Neural crest cell (in vitro differentiated cells): ENCODE data around the gene RNF114. TPM values are rescaled to one million over a fixed set of nuclear protein-coding genes. Genes with fewer than 3 reads are reported as not detected.

ENCODE experiments used
- DNase-seq: peaks from one replicate; pipeline ENCODE4 v3.0.0; 2021; ENCODE audit warnings: low read depth, mixed read lengths, low spot score
- H3K27ac Mint-ChIP-seq: one replicate; pipeline ENCODE4 v1.8.0; 2021; ENCODE audit warnings: mild to moderate bottlenecking, mixed read lengths; ENCODE audit not compliant: unreplicated experiment
- H3K27me3 Mint-ChIP-seq: 2 replicates; pipeline ENCODE4 v1.8.0; 2021; ENCODE audit warnings: low read depth, mild to moderate bottlenecking, mixed read lengths
- H3K36me3 Mint-ChIP-seq: 2 replicates; pipeline ENCODE4 v1.8.0; 2021; ENCODE audit warnings: low read depth, mild to moderate bottlenecking, mixed read lengths
- H3K4me1 Mint-ChIP-seq: 2 replicates; pipeline ENCODE4 v1.8.0; 2021; ENCODE audit warnings: mixed read lengths
- H3K4me3 Mint-ChIP-seq: one replicate; pipeline ENCODE4 v1.8.0; 2021; ENCODE audit warnings: mild to moderate bottlenecking, mixed read lengths
- H3K9me3 Mint-ChIP-seq: 2 replicates; pipeline ENCODE4 v1.8.0; 2021; ENCODE audit warnings: mixed read lengths
- CTCF ChIP-seq: fragments of 200-600 bp; sonication (generic); conservative IDR thresholded peaks from 2 replicates; pipeline ENCODE4 v1.5.0; 2021; ENCODE audit warnings: antibody characterized with exemption, mild to moderate bottlenecking
- total RNA-seq: library from RNA; stranded (reverse); gene quantifications from 2 replicates; pipeline ENCODE4 v1.2.1, GENCODE V29; 2021

The RNF114 gene
- total RNA-seq, 1 donor from 2014 or later = 53.0 TPM

GRCh38 chr20:49985617-49986016, 49.4 kb downstream of the RNF114 start:
- H3K9me3 Mint-ChIP-seq = no peaks in the 10 kb centered on the region
- H3K27ac Mint-ChIP-seq = no peak overlapping the region
- H3K4me3 Mint-ChIP-seq = peak overlapping the region; percentile 93
- no peak for DNase-seq
- peaks cover 19% of the 10 kb centered on the region for H3K27me3 Mint-ChIP-seq
- H3K4me1 Mint-ChIP-seq = peaks cover 78% of the 10 kb centered on the region
- no peaks in the 10 kb centered on the region for H3K36me3 Mint-ChIP-seq
- TF ChIP-seq CTCF = no peak

DNA sequence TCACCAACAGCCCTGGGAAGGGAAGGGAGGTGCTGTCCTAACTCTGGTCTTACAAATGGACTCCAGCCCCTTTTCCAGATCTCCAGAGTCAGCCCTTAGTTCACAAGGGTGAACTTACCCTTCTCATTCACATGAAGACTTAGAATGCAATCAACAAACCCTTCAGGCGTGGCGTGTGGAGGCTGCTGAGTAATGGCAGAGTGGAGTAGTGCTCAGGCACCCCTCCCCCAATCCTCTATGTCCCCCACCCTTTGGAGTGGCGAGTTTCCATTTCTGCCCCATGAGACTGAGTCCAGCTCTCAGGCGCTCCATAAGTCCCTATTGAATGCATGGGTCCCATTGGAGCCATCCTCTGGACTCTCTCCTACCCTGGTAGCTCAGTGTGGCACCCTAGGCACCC, 49.9 kb downstream of the RNF114 start:
- no peak for TF ChIP-seq CTCF
- no peak for DNase-seq
- H3K27ac Mint-ChIP-seq = peak overlapping the region; percentile 35
- H3K4me3 Mint-ChIP-seq = peak overlapping the region; percentile 93
- H3K9me3 Mint-ChIP-seq = no peaks in the 10 kb centered on the region
- peaks cover 78% of the 10 kb centered on the region for H3K4me1 Mint-ChIP-seq
- no peaks in the 10 kb centered on the region for H3K36me3 Mint-ChIP-seq
- H3K27me3 Mint-ChIP-seq = peaks cover 15% of the 10 kb centered on the region

DNA sequence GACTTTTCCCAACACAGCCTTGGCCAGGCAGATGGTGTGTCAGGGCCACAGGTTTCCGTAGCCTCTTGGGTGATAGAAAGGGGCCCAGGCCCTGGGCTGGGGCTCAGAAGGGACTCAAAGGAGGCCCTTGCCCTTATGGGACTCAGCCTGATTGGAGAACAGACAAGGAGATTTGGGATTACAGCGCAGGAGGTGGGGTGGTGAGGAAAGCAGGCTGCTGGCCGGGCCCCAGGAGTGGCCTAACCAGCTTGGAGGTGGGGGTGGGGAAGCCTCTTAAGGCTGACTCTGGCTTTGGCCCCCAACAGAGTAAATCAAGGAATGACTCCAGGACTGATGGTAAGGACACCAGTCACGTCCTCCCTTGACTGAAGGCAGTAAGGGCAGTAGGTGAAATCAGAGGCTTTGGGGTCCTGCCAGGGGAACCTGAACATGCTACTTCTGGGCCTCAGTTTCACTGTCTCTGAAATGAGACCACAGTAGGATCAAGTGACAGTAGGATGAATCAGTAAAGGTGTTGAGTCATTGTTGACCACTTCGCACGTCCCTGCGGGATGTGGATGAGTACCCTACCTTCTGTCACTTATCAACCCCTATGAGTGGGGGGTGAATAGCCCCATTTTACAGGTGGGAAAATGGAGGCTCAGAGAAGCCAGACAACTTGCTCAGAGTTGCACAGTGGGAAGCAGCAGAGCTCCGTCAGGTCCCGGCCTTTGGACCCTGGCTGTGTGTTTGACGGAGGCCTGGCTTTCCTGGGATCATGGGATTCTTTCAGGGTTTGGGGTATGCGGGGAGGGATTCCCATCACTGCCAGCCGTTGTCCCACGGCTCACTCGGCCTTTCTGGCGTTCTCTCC, 51.0 kb downstream of the RNF114 start:
- H3K4me1 Mint-ChIP-seq = peaks cover 82% of the 10 kb centered on the region
- peak overlapping the region; percentile 75 for H3K27ac Mint-ChIP-seq
- no peak for DNase-seq
- peak overlapping the region; percentile 93 for H3K4me3 Mint-ChIP-seq
- TF ChIP-seq CTCF = no peak
- H3K27me3 Mint-ChIP-seq = peaks cover 3% of the 10 kb centered on the region
- no peaks in the 10 kb centered on the region for H3K9me3 Mint-ChIP-seq
- no peaks in the 10 kb centered on the region for H3K36me3 Mint-ChIP-seq

GRCh38 chr20:49987868-49988690, 51.9 kb downstream of the RNF114 start:
- no peak for DNase-seq
- peak overlapping the region; percentile 78 for H3K27ac Mint-ChIP-seq
- TF ChIP-seq CTCF = no peak

DNA sequence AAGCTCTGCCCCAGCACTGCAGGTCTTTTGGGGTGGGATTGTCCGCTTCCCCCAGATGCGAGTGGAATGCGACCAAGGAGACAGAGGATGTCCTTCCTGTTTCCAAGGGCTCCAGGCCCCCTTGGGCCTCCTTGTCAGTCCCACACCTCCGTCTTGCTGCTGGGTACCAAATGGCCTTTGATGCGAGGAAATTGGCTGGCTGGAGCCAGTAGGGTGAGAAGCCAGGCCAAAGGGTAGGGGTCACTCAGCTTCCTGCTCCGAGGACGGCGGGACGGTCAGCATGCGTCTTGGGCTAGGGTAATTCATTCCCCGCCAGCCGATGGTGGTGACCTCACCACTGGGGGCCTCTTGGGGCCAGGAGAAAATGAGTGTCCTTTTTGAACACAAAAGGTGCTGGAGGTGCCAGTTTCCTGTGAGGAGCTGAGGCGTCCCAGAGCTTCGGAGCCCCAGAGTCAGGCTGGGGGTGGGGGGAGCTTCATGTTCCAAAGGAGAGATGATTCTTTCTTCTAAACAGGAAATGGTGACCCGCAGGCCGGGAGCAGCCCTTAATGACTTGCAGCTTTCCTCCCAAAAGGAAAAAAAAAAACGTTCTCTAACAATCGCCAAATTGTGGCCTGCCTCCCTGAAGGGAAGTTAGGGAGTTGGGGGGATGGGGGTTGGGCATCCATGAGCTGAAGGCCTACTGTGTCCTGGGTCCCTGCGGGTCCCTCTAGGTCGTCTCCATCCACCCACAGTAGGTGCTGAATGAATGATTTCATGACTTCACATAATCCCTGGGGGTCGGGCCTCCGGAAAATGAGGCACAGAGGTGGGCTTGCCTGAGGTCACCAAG, 53.3 kb downstream of the RNF114 start:
- Mint-ChIP-seq H3K36me3 (no peaks in the 10 kb centered on the region), H3K9me3 (no peaks in the 10 kb centered on the region), H3K27ac (peak overlapping the region; percentile 98), H3K27me3 (no peaks in the 10 kb centered on the region), H3K4me1 (peaks cover 74% of the 10 kb centered on the region), H3K4me3 (peak overlapping the region; percentile 73)
- DNase-seq = peak; percentile 63
- TF ChIP-seq CTCF = no peak

More at GRCh38 chr20:49987868-49988690, 51.9 kb downstream of the RNF114 start:
- peak overlapping the region; percentile 70 for H3K4me3 Mint-ChIP-seq
- no peaks in the 10 kb centered on the region for H3K9me3 Mint-ChIP-seq
- H3K4me1 Mint-ChIP-seq = peaks cover 78% of the 10 kb centered on the region
- H3K36me3 Mint-ChIP-seq = no peaks in the 10 kb centered on the region
- peaks cover 2% of the 10 kb centered on the region for H3K27me3 Mint-ChIP-seq
